GM19452 (cell line): ENCODE data around the gene EN2.

ENCODE experiments used
- ATAC-seq: cut with Tn5 transposase; IDR thresholded peaks from one replicate; pipeline ENCODE4 v1.9.1; 2021; ENCODE audit not compliant: unreplicated experiment

The EN2 gene

GRCh38 chr7:155507576-155507975 lies 49.6 kb downstream of the EN2 start:
- ATAC-seq = no peak

DNA sequence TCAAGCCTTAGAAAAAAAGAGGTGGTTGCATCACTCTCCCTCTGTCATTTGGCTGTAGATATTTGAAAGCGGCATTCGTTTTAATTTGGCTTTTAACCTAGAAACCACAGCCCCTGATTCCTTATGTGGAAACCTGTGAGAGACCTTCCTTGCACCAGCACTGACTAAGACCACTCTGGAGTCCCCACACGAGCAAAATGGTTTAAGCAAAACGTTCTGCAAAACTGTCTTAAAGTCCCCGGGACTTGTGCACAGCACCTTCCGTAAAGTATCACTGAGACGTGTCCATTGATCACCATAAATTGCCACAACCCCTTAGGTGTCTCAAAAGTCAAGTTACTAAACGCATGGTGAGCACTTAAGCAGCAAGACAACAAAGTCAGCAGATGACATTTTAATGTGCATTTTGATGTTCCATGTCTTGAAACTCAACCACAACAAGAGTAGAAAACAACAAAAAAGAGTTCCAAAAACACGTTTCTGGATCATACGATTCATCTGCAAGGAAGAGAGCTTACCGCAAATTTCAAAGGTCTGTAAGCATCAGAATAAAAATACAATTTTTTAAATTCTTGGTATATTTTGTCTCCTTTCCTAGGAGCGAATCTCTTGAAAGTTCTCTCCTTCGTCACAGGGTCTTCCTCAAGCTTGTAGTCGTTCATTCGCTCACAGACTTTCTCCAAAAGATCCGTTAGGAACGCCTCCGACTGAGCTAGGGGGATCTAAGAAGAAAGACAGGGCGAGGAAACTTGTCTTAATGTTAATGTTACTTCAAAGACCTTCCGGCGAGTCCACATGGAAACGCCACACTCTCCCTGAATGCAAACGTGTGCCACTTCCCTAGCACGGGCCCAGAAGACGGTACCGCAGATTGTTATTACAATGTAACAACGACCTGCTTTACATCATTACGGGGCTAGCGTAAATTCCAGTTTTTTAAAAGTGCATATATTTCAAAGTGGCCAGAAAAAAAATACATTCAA lies 50.7 kb downstream of the EN2 start:
- ATAC-seq = no peak

- no peak for ATAC-seq
Observed at GRCh38 chr7:155509359-155509724, 51.4 kb downstream of the EN2 start.

DNA sequence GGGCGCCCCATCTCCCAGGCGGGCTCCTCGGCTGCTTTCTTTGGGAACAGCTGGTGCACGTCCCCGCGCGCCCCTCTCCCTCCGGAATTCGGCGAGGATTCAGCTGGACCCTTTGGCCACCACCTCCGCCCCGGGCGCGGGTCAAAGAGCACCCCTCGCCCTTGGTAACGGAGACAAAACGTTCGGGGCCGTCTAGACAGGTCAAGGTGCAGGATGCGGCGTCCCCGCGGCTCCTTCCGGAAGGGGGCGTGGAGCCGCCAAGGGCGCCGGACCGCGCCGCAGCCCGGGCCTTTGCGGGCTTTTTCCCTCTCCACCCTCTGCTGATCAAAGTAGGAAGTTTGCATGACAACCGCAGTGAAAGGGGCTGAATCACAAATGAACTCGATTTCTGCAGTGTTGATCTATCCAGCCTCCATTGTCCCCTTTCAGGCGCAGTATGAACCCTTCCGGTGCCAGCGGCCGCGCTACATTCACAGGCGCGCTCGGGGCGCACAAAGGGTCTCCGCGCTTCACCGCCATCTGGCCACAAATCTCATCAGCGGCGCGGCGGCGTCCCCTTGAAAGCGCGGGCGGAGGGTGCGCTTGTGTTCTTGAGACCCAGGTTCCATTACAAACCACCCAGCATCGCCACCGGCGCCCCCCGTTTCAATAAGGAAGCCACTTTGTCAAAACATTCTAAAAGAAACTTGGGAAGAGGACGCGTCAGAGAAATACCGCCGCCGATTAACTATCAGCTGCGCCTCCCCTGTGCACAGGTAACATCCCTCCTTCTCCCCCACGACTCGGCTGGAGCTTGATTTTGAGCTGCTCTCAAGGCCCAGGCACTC lies 52.0 kb downstream of the EN2 start:
- ATAC-seq = no peak

DNA sequence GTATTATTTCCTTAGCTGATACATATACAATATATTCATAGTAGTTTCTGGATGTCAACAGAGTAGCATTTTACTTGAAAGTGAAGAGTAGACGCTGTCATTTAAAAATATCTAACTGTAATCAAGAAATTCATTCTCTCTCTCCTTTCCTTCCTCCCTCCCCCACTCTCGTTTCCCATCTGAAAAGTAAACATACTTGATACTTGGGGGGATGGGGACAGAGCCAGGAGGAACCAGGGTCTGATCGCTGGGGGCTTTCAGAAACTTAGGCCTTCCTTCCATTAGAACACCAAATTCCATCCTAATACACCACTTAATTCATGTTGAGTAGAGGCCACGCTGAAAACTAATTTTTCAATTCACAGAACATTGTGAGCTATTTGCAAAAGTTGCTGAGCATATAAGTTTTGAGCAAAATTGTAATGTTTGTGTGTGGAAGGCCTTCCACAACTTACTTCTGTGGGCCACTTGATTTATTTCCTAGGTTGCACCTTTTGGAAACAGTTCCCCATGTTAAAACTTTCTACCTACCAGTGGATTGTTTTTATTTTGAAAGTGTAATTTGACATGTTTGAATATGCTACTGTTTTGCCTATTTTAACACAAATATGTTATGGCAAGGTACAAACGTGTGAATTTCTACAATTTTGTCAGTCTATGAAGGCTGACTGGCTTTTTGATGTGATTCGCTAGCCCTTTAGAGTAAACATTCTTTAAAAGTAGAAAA lies 53.2 kb downstream of the EN2 start:
- no peak for ATAC-seq

DNA sequence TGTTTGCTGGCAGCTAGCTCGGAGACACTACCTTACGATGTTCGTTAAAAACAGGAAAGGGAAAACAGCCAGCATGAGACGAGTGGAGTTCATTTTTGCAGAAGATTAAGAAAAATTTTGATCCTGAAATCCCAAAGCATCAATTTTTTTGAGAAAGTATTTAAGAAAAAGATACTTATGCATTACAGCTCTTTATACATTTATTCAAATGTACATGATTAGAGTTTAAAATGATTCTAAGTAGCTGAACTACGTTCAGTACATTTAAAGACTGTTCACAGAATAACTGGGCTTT lies 53.7 kb downstream of the EN2 start:
- ATAC-seq = no peak

GRCh38 chr7:155512246-155512887 lies 54.4 kb downstream of the EN2 start:
- ATAC-seq = no peak

DNA sequence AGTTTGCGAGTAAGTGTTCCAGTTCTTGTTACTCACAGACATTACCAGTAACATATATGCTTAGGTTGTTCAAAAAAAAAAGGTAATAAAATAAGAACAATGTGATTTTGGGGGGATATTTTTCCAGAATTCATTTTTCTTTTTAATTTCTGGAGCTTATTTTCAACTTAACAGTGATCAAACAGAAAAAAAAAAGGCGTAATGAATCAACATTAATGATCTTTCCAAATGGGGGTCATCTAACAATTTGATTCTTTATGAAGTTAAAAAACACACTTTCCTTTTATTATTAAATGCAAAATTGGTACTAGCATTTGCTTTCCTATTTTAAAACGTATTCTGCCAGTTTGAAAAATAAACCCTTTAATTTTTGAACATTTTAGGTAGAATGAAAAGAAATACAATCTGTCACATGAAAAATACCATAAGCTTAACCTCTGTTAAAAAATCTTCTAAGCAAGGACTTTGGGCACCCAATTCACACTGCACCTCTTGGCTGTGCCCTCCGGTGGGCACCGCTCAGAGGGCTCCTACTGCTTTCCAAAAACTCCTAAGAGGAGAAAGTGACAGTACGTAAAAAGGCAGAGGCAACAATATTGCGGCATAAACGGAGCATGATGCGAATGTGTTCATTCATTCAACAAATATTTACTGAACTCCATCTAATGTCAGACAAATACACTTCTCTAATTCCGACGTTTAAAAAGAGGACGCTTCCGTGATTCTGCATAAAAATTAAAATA lies 55.8 kb downstream of the EN2 start:
- no peak for ATAC-seq

GRCh38 chr7:155514296-155514695 lies 56.4 kb downstream of the EN2 start:
- ATAC-seq = no peak
